Endometrium (tissue), 2 donors: Measurements from ENCODE around the gene SNX5.

Experiments
- FAIRE-seq: peaks from 2 replicates; lab custom pipeline; 2012; peaks lifted over from hg19 to GRCh38; lab: Jason Lieb, UNC
- donor health status: control.
- donor health status: control.

SNX5 gene

DNA sequence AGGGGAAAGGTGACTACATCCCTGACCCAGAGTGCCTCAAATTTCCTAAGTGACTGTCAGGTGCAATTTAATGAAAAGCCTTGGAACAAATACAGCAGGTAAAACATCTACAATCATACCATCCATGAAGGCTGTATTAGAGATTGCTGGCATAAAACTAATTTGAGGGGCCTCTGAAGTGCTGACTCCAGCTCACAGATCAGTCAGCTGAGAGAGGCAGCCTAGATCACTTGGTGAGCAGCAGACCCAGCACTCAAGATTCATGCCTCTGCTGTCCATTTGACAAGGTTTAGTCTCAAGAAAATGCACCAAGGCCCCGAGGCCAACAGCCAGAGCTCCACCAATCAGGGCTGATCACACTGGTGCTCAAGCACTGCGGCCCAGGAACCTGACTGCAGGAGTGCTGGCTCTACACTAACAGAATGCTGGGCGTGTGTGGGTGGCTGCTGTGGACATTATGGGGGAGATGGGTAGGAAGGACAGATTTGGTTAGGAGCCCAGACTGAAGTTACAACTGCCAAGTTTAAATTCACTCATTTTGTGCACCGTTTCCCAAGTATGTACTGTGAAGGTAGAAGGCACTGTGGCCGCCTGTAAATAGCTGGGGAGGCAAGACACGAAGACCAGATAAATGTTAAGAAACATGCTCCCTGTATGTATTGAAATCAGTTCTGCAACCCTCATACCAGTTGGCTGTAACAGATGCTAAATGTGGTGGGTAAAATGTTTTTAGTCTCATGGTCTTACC lies 28.2 kb downstream of the SNX5 start:
- no peak for FAIRE-seq

DNA sequence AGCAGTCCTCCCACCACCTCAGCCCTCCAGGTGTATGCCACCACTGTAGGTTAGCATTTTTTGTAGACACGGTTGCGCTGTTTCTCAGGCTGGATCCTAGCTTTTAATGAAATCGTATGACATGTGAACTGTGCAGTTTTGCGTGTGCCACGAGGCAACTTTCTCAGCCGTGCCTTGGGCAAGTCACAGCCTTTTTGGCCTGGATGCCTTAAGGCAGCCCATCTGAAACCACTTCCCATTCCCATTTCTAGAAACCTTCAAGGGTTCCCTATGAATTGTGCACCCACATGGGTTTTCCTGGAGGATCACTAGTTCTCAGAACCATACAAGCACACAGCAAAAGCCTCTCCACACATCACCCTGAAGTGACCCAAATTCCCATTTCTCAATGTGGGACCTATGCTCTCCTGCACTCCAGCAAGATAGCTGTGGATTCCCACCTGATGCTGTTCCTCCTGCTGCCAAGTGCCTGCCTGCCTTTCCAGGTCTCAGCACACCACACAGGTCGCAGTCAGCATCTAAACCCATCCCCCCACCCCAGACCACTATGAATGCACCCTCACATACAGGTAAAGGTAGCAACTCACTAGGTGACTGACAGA lies 28.9 kb downstream of the SNX5 start:
- FAIRE-seq = no peak

DNA sequence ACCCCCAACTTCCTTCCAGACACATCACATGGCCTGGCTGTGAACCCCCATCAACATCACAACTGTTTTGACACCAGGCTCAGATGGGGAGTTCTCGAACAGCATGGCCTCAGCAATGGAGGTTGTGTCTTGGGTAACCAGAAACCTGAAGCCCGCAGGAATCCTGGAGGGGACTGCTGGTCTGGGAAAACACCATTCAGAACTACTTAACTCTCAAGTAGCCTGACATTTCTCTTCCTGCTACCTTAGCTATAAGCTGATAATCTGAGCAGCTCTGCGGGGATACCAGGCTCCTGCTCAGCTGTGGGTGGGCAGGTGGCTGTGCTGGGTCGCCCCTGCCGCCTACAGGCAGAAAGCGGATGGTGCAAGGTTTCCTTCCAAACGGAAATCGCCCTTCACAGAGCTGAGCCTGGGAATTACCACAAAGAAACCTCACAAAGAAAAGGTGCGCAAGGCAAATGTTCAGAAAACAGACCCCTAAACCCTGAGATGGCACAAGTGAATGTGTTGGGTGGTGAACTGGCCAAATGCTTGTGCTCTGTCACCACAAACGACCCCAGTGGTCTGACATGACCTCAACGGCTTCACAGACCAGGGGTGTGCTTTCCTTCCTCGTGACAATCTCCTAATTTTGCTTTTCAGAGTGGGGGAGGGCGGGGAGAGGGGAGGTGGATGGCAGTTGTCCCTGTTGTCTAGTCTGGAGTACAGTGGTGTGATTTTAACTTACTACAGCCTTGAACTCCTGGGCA lies 29.5 kb downstream of the SNX5 start:
- FAIRE-seq = no peak

DNA sequence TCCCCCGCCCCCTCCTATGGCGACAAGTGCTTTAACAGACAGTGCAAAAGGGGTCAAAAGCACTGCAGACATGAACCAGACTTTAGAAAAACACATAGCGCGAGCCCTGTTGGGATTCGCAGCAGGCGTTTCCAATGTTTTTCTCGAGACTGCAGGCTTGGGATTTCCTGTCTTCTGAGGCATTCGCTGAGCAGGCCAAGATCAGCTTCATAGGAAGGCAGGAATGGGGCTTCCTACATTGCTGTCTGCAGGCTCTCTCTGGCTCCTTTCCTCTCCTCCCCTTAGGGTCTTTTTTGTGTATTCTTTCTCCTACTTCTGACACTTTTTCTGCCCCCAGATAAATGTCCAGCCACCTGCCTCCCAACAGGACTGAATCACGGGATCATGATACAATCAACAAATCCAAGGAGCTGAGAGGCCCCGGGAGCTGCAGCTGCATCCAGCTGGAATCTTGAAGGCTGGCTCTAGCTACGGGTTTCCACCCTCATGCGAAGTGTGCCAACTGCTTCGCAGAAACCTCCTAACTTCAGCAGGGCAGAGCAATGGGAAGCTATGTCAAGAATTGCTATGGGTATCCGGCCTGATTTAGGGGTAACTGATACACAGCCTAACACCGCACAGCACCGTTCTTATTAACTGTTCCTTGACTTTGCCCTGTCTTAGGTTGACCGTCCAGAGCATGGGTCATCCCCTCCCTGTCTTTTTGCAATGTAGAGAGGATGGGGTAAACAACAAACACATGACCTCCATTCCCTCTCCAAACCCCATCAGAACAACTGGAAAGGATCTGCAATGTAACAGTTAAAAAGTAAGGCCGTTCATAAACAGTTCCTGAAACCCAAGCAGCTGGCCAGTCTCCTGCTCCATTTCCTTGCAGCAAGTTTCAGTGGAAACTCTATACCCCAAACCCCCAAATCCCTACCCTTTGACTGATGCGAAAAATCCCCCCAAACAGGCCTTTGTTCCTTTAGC lies 31.5 kb downstream of the SNX5 start:
- no peak for FAIRE-seq

DNA sequence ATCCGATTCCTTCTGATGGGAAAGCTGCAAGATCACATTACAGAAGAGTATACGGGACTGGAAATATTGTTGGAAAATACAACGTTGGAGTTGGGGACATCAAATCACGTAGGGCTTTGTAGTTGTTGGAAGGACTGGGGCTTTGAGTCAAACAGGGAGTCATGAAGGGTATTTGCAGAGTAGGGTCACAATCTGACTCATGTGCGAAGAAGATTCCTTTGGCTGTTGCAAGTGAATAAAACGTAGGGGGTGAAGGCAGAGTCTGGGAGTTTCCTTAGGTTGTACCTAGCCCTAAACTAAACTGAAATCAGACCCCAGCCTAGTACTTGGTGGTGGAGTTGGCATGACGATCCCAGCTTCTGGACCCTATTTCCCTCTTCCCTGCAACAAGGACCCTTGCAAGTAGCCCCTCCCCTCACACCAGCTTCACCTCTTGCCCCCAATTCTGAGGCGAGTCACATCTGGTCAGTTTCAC lies 32.3 kb downstream of the SNX5 start:
- FAIRE-seq = no peak

DNA sequence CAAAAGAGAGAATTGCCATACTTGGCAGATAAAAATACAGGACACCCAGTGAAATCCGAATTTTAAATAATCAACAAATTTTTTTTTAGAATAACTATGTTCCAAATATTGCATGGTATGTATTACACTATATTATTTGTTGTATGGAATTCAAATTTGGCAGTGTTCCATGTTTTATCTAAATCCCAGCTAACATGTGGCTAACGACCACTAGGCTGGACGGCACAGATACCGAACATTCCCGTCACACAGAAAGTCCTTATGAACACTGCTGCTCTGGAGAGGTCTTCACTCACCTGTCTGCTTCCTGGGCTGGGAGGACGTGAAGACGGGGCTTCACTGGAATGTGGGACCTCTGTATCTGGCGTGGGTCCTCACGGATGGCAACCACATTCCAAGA lies 32.8 kb downstream of the SNX5 start:
- FAIRE-seq = no peak

DNA sequence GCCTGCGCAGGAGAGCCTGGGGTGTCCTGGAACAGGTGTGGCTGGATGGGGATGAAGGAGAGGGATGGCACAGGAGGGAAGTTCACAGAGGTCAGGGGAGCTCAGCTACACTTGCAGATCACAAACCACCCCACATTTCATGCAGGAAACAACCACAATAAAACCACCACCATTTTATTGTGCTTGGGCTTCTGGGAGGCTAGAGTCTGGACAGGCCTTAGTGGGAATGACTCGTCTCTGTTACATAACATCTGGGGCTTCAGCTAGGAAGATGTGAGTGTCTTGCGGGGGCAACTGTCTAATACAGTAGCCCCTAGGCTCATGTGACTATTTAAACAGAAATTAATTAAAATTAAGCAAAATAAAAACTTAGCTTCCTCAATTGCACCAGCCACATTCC lies 33.4 kb downstream of the SNX5 start:
- no peak for FAIRE-seq

DNA sequence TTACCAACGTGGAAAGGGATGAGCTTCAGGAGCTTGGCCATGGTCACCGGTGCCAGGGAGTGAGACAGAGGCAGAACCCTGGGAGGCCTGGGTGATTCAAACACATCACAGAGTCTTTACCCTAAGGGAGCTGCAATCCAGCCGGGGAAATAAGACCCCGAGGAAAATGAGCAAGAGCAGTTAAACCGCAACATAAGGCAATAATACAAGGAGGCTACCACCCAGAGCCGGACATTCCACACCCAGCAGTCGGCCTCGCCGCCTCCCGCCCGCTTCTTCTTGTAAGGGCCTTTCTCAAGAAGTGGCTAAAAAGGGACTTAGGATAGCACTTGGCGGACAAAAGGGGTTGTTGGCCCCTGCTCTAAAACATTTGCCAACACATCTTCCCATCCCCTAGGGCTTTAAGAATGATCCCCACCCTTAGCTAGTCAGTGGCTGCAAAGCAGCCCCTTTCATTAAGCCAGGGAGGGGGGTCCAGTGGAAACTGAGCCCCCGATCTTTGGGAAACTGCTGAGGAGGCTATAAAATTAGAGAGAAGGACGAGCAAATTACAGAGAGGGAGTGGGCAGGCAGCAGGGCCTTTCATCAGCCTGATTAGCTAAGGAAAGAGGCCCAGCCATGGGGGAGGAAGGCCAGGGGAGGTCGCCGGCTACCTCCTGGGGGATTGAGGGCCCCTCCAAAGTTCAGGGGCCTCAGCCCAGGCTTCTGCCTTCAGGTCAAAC lies 34.3 kb downstream of the SNX5 start:
- no peak for FAIRE-seq

DNA sequence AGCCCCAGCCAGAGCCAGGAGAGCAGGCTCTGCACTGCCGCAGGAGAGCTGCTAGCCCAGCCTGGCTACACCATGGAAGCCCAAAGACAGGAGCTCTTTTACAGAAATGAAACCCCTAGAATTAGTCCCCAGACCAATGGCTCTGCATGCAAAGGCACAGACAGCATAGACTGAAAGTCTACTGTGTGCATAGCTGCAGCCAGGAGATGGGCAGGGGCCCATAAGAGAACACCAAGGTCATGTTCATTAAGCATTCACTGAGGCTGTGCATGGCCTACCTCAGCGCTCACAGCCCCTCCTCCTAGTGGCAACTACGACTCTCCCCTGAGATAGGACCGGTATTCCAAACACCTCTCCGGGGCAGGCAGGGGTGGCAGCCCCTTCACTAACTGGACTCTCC lies 34.9 kb downstream of the SNX5 start:
- FAIRE-seq = no peak

DNA sequence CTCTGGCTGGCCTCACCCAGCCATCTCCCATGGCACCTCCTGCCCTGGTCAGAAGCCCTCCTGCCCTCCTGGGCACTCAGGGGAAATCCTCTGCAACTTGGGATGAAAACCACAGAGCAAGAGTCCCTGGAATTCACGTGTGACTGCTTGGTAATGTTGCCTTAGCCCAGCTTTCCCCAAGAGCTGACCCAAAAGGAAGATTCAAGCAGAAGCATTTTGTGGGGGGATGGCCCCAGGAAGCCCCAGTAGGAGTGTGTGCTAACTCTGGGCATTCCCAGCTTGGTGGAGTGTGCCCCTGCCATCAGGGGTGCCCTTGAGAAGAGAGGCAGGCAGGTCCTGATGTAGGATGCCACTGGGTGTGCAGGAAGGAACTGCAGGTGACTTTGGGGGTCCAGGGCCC lies 35.5 kb downstream of the SNX5 start:
- FAIRE-seq = no peak

DNA sequence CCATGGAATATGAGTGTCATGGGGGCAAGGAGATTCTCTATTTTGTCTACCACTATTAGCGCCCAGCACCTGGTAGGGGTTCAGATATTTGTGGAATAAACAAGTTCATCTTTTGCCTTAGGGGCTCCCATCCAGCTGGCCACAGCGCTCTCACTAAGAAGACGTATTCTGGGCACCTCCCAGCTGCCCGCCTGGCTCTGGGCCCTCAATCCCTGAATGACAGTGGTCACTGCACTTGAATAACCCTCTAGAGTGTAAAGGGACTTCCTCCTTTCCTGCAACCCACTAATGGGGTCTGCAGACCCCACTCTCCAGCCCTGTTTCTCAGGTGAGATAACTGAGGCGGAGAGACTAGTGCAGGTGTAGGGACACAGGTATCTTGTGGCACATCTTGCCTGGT lies 36.2 kb downstream of the SNX5 start:
- FAIRE-seq = no peak

DNA sequence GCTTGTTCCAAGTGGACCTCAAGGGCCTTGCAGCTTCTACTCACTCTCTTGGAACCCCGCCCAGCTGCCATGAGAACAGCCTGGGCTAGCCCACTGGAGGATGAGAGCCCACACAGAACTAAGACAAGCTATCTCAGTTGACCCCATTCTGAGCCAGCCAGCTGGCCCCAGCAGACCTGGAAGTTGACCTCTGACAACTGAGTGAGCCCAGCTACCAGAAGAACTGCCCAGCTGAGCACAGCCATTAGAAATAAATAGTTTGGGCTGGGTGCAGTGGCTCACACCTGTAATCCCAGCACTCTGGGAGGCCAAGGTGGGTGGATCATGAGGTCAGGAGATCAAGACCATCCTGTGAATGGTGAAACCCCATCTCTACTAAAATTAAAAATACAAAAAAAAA lies 37.1 kb downstream of the SNX5 start:
- no peak for FAIRE-seq

DNA sequence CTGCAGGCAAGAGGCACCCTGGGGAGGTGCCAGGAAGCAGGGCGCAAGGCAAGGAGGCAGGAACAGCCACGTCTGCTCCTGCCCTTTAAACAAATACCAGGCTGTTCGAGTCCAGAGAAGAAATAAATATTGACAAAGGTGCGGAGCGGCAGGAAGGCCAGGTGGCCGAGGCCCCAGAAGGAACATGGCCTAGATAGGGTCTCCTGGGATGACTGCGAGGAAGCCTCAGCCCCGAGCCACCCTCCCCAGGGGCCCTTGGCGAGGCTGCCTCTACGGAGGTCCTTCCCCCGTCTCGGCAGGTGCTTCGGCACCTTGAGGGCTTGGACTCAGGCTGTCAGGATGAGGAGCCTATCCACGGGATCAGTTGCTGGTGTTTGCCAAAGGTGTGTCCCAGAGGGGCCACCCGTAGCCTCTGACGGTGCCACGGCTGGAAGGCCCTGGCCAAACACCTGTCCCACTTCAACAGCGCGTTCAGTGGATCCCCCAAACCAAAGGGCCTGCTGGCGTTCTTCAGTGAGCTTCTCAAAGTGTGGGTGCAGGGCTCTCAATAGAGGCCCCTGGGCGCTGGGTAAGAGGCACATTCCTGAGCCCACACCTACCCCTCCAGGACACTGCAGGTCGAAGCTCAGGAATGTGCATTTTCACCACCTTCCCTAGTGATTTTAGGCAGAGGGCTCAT lies 39.8 kb downstream of the SNX5 start:
- FAIRE-seq = no peak

DNA sequence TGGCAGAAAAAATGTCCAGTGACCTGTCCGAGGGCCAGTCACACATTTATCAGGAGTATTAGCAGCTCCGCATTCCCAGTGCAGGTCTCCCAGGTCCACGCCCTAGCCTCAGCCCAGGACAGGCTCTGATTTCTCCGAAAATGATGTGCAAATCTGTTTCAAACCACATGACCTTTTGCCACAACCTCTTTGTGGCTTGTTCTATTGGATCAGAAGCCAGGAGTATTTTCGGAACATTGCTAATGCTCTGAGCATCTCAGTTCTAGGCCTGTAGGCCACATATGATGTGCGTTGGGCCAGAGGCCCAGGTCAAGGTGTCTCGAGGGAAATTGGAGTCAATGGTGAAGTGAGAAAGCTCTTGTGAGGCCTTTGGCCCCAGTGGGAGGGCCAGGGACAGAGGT lies 40.4 kb downstream of the SNX5 start:
- no peak for FAIRE-seq

DNA sequence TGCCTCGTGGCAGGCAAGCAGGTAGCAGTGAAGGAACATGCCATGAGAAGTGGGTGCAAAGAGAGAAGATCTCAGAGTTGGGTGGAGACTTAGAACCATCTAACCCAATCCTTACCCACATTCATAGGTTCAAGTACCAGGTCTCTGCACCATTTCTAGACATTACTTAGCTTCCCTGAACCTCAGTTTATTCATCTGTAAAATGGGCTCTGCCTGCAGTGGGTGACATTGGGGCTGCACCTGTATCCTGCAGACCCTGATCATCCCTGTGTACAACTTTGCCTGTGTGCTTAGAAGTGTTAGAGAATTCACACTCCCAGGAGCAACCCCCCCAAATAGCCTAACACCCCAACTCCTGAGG lies 42.7 kb downstream of the SNX5 start:
- no peak for FAIRE-seq

DNA sequence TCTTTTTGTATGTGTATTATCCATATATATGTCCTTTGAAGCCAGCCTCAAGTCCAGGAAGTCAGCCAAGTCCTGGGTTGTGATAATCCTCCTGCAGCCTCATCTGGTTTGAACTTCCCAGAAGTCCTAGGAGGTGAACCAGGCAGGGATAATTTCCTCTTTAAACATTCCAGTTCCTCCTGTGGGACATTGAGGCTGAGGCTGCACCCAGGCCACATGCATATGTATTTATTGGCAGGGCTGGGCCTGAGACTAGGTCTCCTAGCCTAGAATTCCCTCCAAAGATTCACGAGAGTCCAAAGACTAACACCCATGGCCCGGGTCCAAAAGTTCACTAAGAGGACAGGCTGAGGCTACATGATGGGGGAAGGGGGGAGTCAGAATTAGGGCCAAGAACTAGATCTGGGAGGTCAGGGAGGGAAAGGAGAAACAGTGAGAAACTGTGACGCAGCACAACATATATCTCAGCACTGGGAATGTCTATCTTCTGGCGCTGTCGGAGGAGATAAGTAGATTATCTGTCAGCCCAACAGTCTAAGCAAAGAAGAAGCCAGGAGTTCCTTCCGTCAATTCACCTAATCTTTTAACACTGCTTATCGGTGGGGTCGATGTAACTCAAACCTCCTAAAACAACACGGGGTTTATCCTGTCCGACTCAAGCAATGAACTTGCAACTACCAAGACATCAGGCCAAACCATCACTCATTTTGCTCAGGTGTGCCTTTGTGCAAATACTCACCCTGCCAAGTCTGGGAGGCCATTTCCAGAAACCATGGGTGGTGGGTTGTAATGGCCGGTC lies 43.3 kb downstream of the SNX5 start:
- no peak for FAIRE-seq

DNA sequence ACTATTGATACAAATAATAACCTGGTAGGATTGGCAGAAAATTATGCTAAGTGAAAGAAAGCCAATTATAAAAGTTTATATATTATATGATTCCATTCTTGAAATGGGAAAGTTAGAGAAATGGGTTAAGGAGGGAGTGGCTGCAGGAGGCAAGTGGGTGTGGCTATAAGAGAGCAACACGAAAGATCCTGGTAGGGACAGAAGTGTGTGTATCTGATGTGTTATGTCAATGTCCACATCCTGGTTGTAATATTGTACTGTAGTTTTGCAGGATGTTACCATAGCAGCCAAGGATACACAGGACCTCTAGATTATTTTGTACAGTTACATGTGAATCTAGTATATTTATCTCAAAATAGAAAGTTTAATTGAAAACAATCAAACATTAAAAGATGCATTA lies 46.8 kb downstream of the SNX5 start:
- FAIRE-seq = no peak

DNA sequence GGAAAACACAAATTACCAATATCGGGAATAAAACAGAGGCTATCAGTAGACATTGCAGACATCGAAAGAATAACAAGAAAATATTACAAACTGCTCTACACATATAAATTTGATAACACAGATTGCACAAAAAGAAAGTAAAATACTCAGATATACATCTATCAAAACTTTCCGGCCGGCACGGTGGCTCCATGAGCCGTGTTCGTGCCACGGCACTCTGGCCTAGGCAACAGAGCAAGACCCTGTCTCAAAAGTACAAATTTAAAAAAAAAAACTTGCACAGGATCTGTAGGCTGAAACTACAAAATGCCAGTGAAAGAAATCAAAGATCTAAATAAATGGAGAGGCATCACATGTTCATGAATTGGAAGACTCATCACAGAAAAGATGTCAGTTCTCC lies 49.4 kb downstream of the SNX5 start:
- FAIRE-seq = no peak

DNA sequence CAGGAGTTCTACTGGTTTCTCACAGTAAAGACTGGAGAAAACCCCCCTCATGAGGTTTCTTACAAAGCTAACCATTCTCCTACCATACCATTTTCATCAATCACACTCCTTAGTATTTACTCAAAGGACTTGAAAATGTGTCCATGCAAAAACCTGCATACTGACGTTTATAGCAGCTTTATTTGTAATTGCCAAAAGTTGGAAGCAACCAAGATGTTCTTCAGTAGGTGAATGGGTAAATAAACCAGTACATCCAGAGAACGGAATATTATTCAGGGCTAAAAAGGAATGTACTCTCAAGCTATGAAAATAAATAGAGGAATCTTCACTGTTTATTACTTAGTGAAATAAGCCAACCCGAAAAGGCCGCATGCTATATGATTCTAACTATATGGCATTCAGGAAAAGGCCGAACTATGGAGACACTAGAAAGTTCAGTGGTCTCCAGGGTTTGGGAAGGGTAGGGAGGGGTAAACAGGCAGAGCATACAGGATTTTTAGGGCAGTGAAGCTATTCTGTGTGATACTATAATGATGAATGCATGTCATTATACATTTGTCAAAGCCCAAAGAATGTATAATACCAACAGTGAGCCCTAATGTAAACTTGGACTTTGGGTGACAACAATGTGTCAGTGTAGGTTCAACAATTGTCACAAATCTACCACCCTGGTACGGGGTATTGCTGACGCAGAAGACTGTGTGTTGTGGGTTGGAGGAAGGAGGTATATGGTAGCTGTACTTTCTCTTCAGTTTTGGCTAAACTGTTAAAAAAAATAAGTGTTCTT lies 50.6 kb downstream of the SNX5 start:
- FAIRE-seq = no peak
